NCI-H748 (cell line): ENCODE results near the gene TCEAL2.
A peak's percentile ranks its signal among the peaks of the same experiment; 100 is the strongest.
"Not testable (repeated sequence)": the region's sequence is repeated elsewhere in the genome, so short reads cannot be mapped to it uniquely, and the experiment has no call there.

Experiments used
- DNase-seq: peaks from one replicate; lab custom pipeline; 2025; ENCODE audit not compliant: unreplicated experiment; lab: John Stamatoyannopoulos, UW

The TCEAL2 gene

DNA sequence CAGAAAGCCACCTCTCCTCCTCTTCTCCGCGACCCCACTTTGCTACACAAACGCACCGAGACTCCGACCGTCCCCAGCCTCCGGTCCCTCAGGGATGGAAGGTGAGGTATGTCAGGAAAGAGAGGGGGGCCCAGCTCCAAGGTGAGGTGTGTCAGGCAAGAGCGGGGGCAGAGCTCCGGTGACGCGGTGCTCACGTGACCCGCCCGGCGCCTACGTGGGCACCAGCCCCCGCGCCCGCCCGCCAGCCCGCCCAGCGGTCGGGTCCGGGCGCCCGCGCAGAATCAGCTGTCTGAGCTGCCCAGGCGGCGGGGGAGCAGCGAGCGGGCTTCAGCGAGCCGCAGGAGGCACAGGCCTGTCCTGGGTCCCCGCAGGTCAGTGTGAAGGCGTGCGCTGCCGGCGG lies at the start of gene TCEAL2:
Gene TCEAL2 (plus strand): TSS at position 244 of the 400 bp plus-strand sequence. CDS start 1,152 bp downstream, outside the sequence.
- DNase-seq: peak; percentile 54

- no peak for DNase-seq
Measured at GRCh38 chrX:102077426-102077825, 48.1 kb upstream of the TCEAL2 start.

DNA sequence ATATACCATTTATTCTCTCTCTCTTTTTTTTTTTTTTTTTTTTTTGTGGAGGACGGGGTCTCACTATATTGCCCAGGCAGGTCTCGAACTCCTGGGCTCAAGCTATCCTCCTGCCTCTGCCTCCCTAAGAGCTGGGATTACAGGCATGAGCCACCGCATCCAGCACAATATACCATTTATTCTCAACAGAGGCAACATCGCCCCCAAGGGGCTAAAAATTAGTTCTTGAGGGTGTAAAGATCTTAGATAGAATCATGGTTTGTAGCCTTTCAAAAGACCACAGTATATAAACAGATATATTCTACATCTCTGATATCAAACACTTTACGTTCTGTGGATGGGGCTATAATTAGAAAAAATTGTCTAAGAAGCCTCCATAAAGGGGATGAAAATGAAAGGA lies 39.8 kb upstream of the TCEAL2 start:
- no peak for DNase-seq

- no peak for DNase-seq
Measured at GRCh38 chrX:102113367-102113766, 12.1 kb upstream of the TCEAL2 start.

GRCh38 chrX:102115748-102116147 lies 9.7 kb upstream of the TCEAL2 start:
- DNase-seq: peak; percentile 9

- not testable (repeated sequence) for DNase-seq
Measured at GRCh38 chrX:102125014-102125413, 465 bp upstream of the TCEAL2 start.

- DNase-seq: not testable (repeated sequence)
Measured at GRCh38 chrX:102126080-102126818, 770 bp downstream of the TCEAL2 start.

- DNase-seq: no peak
Measured at GRCh38 chrX:102126863-102127262, 1.4 kb downstream of the TCEAL2 start.

GRCh38 chrX:102129473-102129872 lies 4.0 kb downstream of the TCEAL2 start:
- DNase-seq: peak; percentile 14

DNA sequence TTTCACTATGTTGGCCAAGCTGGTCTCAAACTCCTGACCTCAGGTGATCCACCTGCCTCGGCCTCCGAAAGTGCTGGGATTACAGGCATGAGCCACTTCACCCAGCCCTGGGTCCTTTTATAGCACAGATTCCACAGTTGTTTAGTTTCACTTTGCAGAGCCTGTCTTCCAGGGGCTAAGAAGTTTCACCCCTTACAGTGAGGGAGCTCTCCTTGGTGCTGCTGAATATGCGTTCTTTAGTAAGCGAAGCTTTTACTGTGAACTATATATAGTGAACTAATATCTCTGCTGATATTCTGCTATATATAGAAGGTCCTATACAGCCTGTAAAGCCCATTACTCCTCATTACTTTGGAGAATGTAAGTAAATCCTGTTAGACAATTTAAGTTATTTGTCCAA lies 12.6 kb downstream of the TCEAL2 start:
- DNase-seq: no peak

- DNase-seq: not testable (repeated sequence)
Measured at GRCh38 chrX:102140876-102141275, 15.4 kb downstream of the TCEAL2 start.

DNA sequence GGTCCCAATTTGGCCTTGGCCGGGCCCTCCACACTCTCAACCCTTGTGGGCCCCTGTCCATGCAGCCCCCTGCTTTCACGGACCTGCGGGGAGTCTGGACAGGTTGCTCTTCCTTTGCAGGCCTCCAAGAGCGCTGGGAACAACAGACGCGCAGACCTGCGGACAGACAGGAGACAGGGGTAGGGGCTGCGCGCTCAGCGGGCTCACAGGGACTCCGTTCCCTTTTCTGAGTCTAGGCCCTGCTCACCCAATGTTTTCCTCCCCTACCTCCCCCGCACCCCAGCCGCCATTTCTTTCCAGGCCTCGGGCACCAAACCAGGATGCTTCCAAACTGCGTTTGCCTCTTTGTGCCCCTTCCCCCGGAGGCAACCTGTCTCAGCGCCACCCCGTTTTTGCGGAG lies 16.2 kb downstream of the TCEAL2 start:
- DNase-seq: not testable (repeated sequence)

DNA sequence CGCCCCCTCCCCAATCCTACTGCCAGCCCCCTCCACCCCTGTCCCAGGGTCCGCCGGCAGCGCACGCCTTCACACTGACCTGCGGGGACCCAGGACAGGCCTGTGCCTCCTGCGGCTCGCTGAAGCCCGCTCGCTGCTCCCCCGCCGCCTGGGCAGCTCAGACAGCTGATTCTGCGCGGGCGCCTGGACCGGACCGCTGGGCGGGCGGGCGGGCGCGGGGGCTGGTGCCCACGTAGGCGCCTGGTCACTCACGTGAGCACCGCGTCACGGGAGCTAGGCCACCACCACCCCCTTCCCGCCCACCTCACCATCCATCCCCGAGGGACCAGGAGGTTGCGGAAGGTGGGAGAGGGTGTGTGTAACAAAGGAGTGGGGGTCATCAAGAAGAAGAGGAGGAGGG lies 16.8 kb downstream of the TCEAL2 start, which contains the start of gene TCEAL6:
Gene TCEAL6 (minus strand): TSS at position 208 of the 400 bp plus-strand sequence.
- DNase-seq: not testable (repeated sequence)

DNA sequence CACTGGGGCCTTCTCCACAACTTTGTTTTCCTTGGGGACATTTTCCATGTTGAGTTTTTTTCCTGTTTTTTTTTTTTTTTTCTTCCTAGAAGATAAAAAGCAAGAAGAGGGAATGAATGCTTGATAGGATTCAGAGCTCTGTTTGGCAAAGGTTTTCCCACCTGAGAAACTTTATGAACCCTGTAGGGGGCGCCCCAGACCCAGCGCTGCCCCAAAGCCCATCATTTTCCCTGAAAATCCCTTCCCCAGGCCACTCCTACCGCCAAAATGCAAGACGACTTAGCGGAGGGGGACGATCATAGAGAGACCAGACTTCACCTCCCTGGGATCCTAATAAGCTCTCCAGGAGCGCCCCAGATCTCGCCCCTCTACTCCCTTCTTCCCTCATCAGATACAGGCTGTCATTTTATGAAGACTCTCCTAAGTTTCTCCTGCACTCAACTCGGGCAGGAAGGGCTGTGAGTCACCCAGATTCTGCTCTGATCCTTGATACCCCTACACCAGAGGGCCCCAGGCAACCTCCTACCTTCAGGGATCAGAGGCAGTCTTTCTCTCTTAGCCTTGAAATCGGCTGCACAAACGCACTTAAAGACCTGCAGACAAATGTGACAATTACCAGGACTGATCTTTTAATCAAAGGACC lies 28.9 kb downstream of the TCEAL2 start:
- DNase-seq: peak; percentile 46

DNA sequence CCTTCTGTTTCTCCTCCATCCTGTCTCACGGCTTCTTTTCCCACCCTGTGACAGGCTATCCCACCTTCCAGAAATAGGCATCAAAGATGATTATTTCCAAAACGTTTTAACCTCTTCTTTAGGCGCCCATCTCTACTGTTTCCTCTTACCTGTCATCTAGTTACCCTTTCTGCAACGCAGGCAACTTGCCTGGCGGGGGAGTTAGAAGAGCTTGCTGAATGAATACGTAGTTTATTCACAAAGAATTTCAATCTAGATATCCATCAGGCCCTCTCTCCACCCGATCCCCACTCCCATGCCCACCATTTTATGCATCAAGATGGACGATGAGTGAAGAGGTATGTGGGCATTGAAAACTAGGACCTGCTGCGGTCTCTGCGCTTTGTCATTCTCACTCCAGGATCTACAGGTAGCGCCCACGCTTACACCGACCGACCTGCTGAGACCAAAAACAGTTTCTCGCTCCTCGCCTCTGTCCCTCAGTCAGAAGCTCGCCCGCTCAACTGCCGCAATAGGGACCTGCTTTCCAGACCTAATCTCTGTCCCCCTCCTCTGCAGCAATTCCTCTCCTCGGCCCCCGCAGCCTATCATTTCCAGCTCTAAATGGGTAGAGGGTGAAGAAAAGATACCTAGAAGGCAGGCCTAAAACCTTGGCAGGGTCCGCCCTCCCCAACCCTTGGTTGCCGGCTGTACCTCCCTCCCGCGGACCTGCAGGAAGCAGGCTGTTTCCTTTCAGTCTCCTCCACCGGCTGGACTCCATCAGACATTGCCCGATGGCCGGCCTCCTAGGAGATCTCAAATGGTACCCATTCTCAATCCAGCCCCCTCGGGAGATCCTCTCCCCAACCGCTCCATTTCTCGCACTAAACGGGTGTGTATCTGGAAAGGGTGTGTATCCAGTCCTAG lies 29.7 kb downstream of the TCEAL2 start:
- DNase-seq: peak; percentile 66

DNA sequence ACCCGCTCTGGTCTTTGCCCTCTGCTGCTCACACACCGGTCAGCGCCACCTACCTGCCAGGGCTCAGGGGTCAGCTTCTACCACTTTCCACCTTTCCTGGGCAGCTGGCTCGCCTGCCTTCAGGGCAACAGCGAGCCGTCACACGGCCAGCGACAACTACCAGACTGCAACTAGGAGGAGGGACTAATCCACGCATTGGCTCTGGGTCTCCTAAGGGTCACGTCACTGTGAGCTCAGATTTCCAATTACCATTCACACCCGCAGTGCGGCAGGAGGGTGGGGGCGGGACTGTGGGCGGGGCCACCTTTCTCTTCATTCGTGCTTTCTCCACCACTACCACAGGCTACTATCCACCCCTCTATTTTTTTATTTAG lies 30.3 kb downstream of the TCEAL2 start, which contains the start of gene BEX5:
Gene BEX5 (minus strand): TSS at position 172 of the 374 bp plus-strand sequence. CDS start 1,712 bp downstream, outside the sequence.
- DNase-seq: peak; percentile 88
